Adrenal gland (tissue), 5 donors: ENCODE results near the gene GCNT1.
"Not testable (repeated sequence)": the region's sequence is repeated elsewhere in the genome, so short reads cannot be mapped to it uniquely, and the experiment has no call there.

ENCODE experiments used
- CTCF ChIP-seq, 6 experiments: fragments of 450-650 bp in 4 of 6; fragments of 200-600 bp in 2 of 6; sonication (generic) in 1 of 6; IDR thresholded peaks; 1 replicate in 5 of 6; 2 replicates in 1 of 6; pipeline versions ENCODE4 v1.5.1 to v1.8.0; 2016 to 2021; ENCODE audit warnings: antibody characterized with exemption in 6 of 6, mild to moderate bottlenecking in 2 of 6, moderate library complexity in 1 of 6
- POLR2A ChIP-seq, 2 donors: fragments of 450-650 bp; IDR thresholded peaks; one replicate each; pipeline ENCODE4 v1.6.1; 2017; ENCODE audit warnings: antibody characterized with exemption in 2 of 2, mild to moderate bottlenecking in 2 of 2, moderate library complexity in 1 of 2
- donor health status: DM: no; HTN: no; CAD: no.

GRCh38 chr9:76523617-76524200 lies 64.7 kb downstream of the GCNT1 start:
- not testable (repeated sequence) for TF ChIP-seq CTCF, POLR2A (IDR thresholded peaks at IDR 0.05)
